Measurements from ENCODE around the gene GRID1.

Gene GRID1

GRCh38 chr10:86359954-86360353, 6.6 kb downstream of the GRID1 start:
- no peak for TF ChIP-seq GATA2 (IDR thresholded peaks at IDR 0.05; ENCODE audit: low read depth, low read length)
- TF ChIP-seq GATA3 (IDR thresholded peaks at IDR 0.05; ENCODE audit: low read depth, low read length): no peak

- TF ChIP-seq GATA2 (IDR thresholded peaks at IDR 0.05; ENCODE audit: low read depth, low read length) (no peak), GATA3 (IDR thresholded peaks at IDR 0.05; ENCODE audit: low read depth, low read length) (no peak)
Observed at GRCh38 chr10:86359111-86359510, 7.5 kb downstream of the GRID1 start.

GRCh38 chr10:86357676-86358075, 8.9 kb downstream of the GRID1 start:
- TF ChIP-seq GATA2 (IDR thresholded peaks at IDR 0.05; ENCODE audit: low read depth, low read length) (no peak), GATA3 (IDR thresholded peaks at IDR 0.05; ENCODE audit: low read depth, low read length) (no peak)

- TF ChIP-seq GATA2 (IDR thresholded peaks at IDR 0.05; ENCODE audit: low read depth, low read length) (no peak), GATA3 (IDR thresholded peaks at IDR 0.05; ENCODE audit: low read depth, low read length) (no peak)
Observed at GRCh38 chr10:86357041-86357440, 9.6 kb downstream of the GRID1 start.

GRCh38 chr10:86356296-86356695, 10.3 kb downstream of the GRID1 start:
- TF ChIP-seq GATA3 (IDR thresholded peaks at IDR 0.05; ENCODE audit: low read depth, low read length): no peak
- TF ChIP-seq GATA2 (IDR thresholded peaks at IDR 0.05; ENCODE audit: low read depth, low read length): no peak

- no peak for TF ChIP-seq GATA2 (IDR thresholded peaks at IDR 0.05; ENCODE audit: low read depth, low read length)
- no peak for TF ChIP-seq GATA3 (IDR thresholded peaks at IDR 0.05; ENCODE audit: low read depth, low read length)
Observed at GRCh38 chr10:86355571-86356038, 11.0 kb downstream of the GRID1 start.

GRCh38 chr10:86354761-86355540, 11.6 kb downstream of the GRID1 start:
- TF ChIP-seq GATA2 (IDR thresholded peaks at IDR 0.05; ENCODE audit: low read depth, low read length) (no peak), GATA3 (IDR thresholded peaks at IDR 0.05; ENCODE audit: low read depth, low read length) (no peak)

- TF ChIP-seq GATA2 (IDR thresholded peaks at IDR 0.05; ENCODE audit: low read depth, low read length) (no peak), GATA3 (IDR thresholded peaks at IDR 0.05; ENCODE audit: low read depth, low read length) (no peak)
Observed at GRCh38 chr10:86353506-86354485, 12.8 kb downstream of the GRID1 start.

- TF ChIP-seq GATA2 (IDR thresholded peaks at IDR 0.05; ENCODE audit: low read depth, low read length) (no peak), GATA3 (IDR thresholded peaks at IDR 0.05; ENCODE audit: low read depth, low read length) (no peak)
Observed at GRCh38 chr10:86350897-86351296, 15.7 kb downstream of the GRID1 start.

- TF ChIP-seq GATA2 (IDR thresholded peaks at IDR 0.05; ENCODE audit: low read depth, low read length) (no peak), GATA3 (IDR thresholded peaks at IDR 0.05; ENCODE audit: low read depth, low read length) (no peak)
Observed at GRCh38 chr10:86349940-86350630, 16.5 kb downstream of the GRID1 start.

- TF ChIP-seq GATA2 (IDR thresholded peaks at IDR 0.05; ENCODE audit: low read depth, low read length): no peak
- no peak for TF ChIP-seq GATA3 (IDR thresholded peaks at IDR 0.05; ENCODE audit: low read depth, low read length)
Observed at GRCh38 chr10:86349474-86349873, 17.1 kb downstream of the GRID1 start.

GRCh38 chr10:86348321-86349210, 18.0 kb downstream of the GRID1 start:
- TF ChIP-seq GATA3 (IDR thresholded peaks at IDR 0.05; ENCODE audit: low read depth, low read length) (no peak), GATA2 (IDR thresholded peaks at IDR 0.05; ENCODE audit: low read depth, low read length) (no peak)

GRCh38 chr10:86347856-86348255, 18.7 kb downstream of the GRID1 start:
- TF ChIP-seq GATA3 (IDR thresholded peaks at IDR 0.05; ENCODE audit: low read depth, low read length) (no peak), GATA2 (IDR thresholded peaks at IDR 0.05; ENCODE audit: low read depth, low read length) (no peak)

All from SH-SY5Y (cell line).